Liver (tissue), 9 donors: Measurements from ENCODE around the gene DNAJC27. TPM values are rescaled to one million over a fixed set of nuclear protein-coding genes. Genes with fewer than 3 reads are reported as not detected.

ENCODE experiments used
- DNase-seq: peaks from one replicate; pipeline ENCODE4 v3.0.0-alpha.2; 2017; ENCODE audit warnings: low spot score
- H3K27ac ChIP-seq, 2 donors: one replicate each; pipeline ENCODE4 v1.7.0; 2013; ENCODE audit warnings: inconsistent platforms in 2 of 2, low read length in 2 of 2, control low read depth in 1 of 2, low read depth in 1 of 2, mild to moderate bottlenecking in 1 of 2
- H3K27me3 ChIP-seq, 4 donors: one replicate each; pipeline versions ENCODE4 v1.6.1 to v1.7.0; 2013; ENCODE audit warnings: low read length in 3 of 4, inconsistent platforms in 1 of 4, mild to moderate bottlenecking in 1 of 4, moderate library complexity in 1 of 4; ENCODE audit not compliant: control insufficient read depth in 4 of 4, insufficient read depth in 4 of 4
- H3K36me3 ChIP-seq, 4 donors: one replicate each; pipeline versions ENCODE4 v1.6.1 to v1.7.0; 2013; ENCODE audit warnings: low read length in 3 of 4, mild to moderate bottlenecking in 3 of 4, low read depth in 1 of 4, moderate library complexity in 1 of 4; ENCODE audit not compliant: control insufficient read depth in 4 of 4, insufficient read depth in 3 of 4
- H3K4me1 ChIP-seq, 4 donors: one replicate each; pipeline versions ENCODE4 v1.6.1 to v1.7.0; 2013; ENCODE audit warnings: low read length in 3 of 4, mild to moderate bottlenecking in 3 of 4, moderate library complexity in 1 of 4; ENCODE audit not compliant: control insufficient read depth in 4 of 4, insufficient read depth in 4 of 4
- H3K4me3 ChIP-seq, 3 donors: one replicate each; pipeline versions ENCODE4 v1.6.1 to v1.7.0; 2013; ENCODE audit warnings: low read length in 3 of 3, control low read depth in 1 of 3, low read depth in 1 of 3, mild to moderate bottlenecking in 1 of 3
- H3K9ac ChIP-seq, 2 donors: one replicate each; pipeline ENCODE4 v1.7.0; 2013; ENCODE audit warnings: low read length in 2 of 2, mild to moderate bottlenecking in 2 of 2, moderate library complexity in 2 of 2, control low read depth in 1 of 2, low read depth in 1 of 2
- H3K9me3 ChIP-seq, 4 donors: one replicate each; pipeline versions ENCODE4 v1.6.1 to v1.7.0; 2013; ENCODE audit warnings: low read length in 3 of 4; ENCODE audit not compliant: control insufficient read depth in 4 of 4
- ATF3 ChIP-seq: IDR thresholded peaks from 2 replicates; pipeline ENCODE4 v1.6.1; 2016; ENCODE audit warnings: antibody characterized with exemption
- EGR1 ChIP-seq, 2 donors: IDR thresholded peaks; 2 replicates each; pipeline ENCODE4 v1.6.1; 2016 to 2018; ENCODE audit warnings: antibody characterized with exemption in 2 of 2, low read depth in 2 of 2
- FOXA1 ChIP-seq: IDR thresholded peaks from 2 replicates; pipeline ENCODE4 v1.6.1; 2016; ENCODE audit warnings: antibody characterized with exemption
- GABPA ChIP-seq, 2 donors: IDR thresholded peaks in 1 of 2; conservative IDR thresholded peaks in 1 of 2; 2 replicates each; pipeline ENCODE4 v1.6.1; 2016; ENCODE audit warnings: antibody characterized with exemption in 2 of 2, mild to moderate bottlenecking in 1 of 2, moderate library complexity in 1 of 2
- HNF4A ChIP-seq, 2 donors: conservative IDR thresholded peaks; 2 replicates each; pipeline ENCODE4 v1.6.1; 2016; ENCODE audit warnings: antibody characterized with exemption in 2 of 2, mild to moderate bottlenecking in 2 of 2
- HNF4G ChIP-seq: IDR thresholded peaks from 2 replicates; pipeline ENCODE4 v1.6.1; 2016; ENCODE audit warnings: antibody characterized with exemption
- JUND ChIP-seq, 2 donors: IDR thresholded peaks; 2 replicates each; pipeline ENCODE4 v1.6.1; 2016; ENCODE audit warnings: antibody characterized with exemption in 2 of 2
- NR2F2 ChIP-seq: IDR thresholded peaks from 2 replicates; pipeline ENCODE4 v1.6.1; 2016; ENCODE audit warnings: antibody characterized with exemption
- RAD21 ChIP-seq, 2 donors: IDR thresholded peaks; 2 replicates each; pipeline ENCODE4 v1.6.1; 2016; ENCODE audit warnings: antibody characterized with exemption in 2 of 2, mild to moderate bottlenecking in 2 of 2
- RXRA ChIP-seq, 2 donors: IDR thresholded peaks; 2 replicates each; pipeline ENCODE4 v1.6.1; 2017 to 2018; ENCODE audit warnings: antibody characterized with exemption in 2 of 2, mild to moderate bottlenecking in 1 of 2
- SP1 ChIP-seq: IDR thresholded peaks from 2 replicates; pipeline ENCODE4 v1.6.1; 2018; ENCODE audit warnings: antibody characterized with exemption, mild to moderate bottlenecking
- TAF1 ChIP-seq: conservative IDR thresholded peaks from 2 replicates; pipeline ENCODE4 v1.6.1; 2016; ENCODE audit warnings: antibody characterized with exemption, mild to moderate bottlenecking
- YY1 ChIP-seq: IDR thresholded peaks from 2 replicates; pipeline ENCODE4 v1.6.1; 2016; ENCODE audit warnings: antibody characterized with exemption, mild to moderate bottlenecking
- WGBS: extraction: QIAGEN DNeasy Blood & Tissue Kit; methylation state at CpG from one replicate; pipeline ENCODE4 v1.1.7; 2013; 5-methylcytosine and 5-hydroxymethylcytosine counted together
- polyA plus RNA-seq, 2 donors: library from polyadenylated mRNA; stranded (reverse) in 1 of 2; unstranded in 1 of 2; fragments of 200-250 nt in 1 of 2; fragments of >200 nt in 1 of 2; fragmentation: Nextera tagmentation in 1 of 2; extraction: Ambion mirVana in 1 of 2; gene quantifications; one replicate each; pipeline versions ENCODE4 v1.2.1 to v1.2.3, GENCODE V29; 2013 to 2015
- total RNA-seq, 2 donors: library from RNA; depleted of rRNA; stranded (reverse); fragments of >200 nt; gene quantifications; one replicate each; pipeline ENCODE4 v1.2.3, GENCODE V29; 2014
- TF ChIP-seq, protein P1 (sequence below): fragments of 150-350 bp; IDR thresholded peaks from 2 replicates; pipeline ENCODE4 v1.5.1; 2017; ENCODE audit warnings: improper control_type of control experiment, low read depth, low read length; ENCODE audit not compliant: missing input control
- TF ChIP-seq, protein P2 (sequence below): IDR thresholded peaks from 2 replicates; pipeline ENCODE4 v1.6.1; 2016; ENCODE audit warnings: antibody characterized with exemption
- TF ChIP-seq, protein P3 (sequence below): IDR thresholded peaks from 2 replicates; pipeline ENCODE4 v1.6.1; 2016; ENCODE audit warnings: antibody characterized with exemption, mild to moderate bottlenecking
- donor health status: healthy.
- donor health status: healthy.
- donor health status: healthy.
- donor health status: healthy.
- donor health status: healthy.

DNAJC27 gene
- total and polyA plus RNA-seq, 4 donors: 0.95 to 5.1 (median 3.1) TPM

- TF ChIP-seq, protein P1, sequence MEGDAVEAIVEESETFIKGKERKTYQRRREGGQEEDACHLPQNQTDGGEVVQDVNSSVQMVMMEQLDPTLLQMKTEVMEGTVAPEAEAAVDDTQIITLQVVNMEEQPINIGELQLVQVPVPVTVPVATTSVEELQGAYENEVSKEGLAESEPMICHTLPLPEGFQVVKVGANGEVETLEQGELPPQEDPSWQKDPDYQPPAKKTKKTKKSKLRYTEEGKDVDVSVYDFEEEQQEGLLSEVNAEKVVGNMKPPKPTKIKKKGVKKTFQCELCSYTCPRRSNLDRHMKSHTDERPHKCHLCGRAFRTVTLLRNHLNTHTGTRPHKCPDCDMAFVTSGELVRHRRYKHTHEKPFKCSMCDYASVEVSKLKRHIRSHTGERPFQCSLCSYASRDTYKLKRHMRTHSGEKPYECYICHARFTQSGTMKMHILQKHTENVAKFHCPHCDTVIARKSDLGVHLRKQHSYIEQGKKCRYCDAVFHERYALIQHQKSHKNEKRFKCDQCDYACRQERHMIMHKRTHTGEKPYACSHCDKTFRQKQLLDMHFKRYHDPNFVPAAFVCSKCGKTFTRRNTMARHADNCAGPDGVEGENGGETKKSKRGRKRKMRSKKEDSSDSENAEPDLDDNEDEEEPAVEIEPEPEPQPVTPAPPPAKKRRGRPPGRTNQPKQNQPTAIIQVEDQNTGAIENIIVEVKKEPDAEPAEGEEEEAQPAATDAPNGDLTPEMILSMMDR: no peak
Observed at GRCh38 chr2:24922556-24922955, 49.2 kb downstream of the DNAJC27 start (continued).

DNA sequence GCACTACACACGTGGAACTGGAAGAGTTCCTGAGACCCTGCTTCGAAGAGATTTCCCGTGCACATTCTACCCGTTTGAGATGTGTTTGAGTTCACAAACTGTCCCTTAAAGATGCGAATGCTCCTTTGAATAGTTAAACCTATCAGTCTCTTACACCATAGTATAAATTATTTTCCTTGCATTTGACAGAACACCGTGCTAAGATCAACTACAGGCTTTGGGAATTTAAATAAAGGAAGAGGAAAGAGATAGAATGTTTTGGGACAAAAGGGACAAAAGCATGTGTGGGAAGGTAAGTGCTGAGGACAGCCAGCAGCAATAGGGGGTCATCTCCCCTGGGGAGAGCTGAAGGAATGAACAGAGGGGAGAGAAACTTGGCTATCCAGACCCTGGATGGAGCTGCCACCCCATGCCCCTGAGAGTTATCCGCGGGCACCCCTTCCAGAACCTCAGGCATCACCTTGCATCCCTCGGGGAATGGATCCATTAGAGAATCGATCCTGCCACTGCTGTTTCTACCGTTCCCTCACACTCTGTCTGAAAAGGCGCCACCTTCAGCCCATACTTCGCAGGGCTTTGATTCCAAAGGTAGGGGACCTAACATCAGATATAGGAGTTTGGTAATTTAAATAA, 50.8 kb downstream of the DNAJC27 start:
- Histone ChIP-seq H3K4me1 (peaks cover 0 to 13% (median 7%) of the 10 kb centered on the region in 4 donors), H3K9ac (no peak overlapping the region), H3K36me3 (no peaks in the 10 kb centered on the region), H3K9me3 (no peaks in the 10 kb centered on the region), H3K27me3 (peaks cover 0 to 5% (median 0%) of the 10 kb centered on the region in 4 donors), H3K27ac (no peak overlapping the region), H3K4me3 (peak overlapping the region in 2 of 3 donors; percentile 30 to 73)
- WGBS: 28% methylated on average over 13 of the region's 13 CpGs
- DNase-seq: no peak
- no peak for TF ChIP-seq TAF1
- TF ChIP-seq, protein P2, sequence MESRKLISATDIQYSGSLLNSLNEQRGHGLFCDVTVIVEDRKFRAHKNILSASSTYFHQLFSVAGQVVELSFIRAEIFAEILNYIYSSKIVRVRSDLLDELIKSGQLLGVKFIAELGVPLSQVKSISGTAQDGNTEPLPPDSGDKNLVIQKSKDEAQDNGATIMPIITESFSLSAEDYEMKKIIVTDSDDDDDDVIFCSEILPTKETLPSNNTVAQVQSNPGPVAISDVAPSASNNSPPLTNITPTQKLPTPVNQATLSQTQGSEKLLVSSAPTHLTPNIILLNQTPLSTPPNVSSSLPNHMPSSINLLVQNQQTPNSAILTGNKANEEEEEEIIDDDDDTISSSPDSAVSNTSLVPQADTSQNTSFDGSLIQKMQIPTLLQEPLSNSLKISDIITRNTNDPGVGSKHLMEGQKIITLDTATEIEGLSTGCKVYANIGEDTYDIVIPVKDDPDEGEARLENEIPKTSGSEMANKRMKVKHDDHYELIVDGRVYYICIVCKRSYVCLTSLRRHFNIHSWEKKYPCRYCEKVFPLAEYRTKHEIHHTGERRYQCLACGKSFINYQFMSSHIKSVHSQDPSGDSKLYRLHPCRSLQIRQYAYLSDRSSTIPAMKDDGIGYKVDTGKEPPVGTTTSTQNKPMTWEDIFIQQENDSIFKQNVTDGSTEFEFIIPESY: no peak
- TF ChIP-seq HNF4G: no peak
- TF ChIP-seq GABPA (IDR thresholded peaks at IDR 0.05 in 1 of 2, conservative IDR thresholded peaks at IDR 0.05 in 1 of 2): no peak
- no peak for TF ChIP-seq HNF4A (conservative IDR thresholded peaks at IDR 0.05)
- no peak for TF ChIP-seq RAD21 (IDR thresholded peaks at IDR 0.05)
- TF ChIP-seq EGR1 (IDR thresholded peaks at IDR 0.05; ENCODE audit: low read depth in 2 of 2): no peak
- TF ChIP-seq NR2F2: no peak
- no peak for TF ChIP-seq ATF3
- no peak for TF ChIP-seq FOXA1
- TF ChIP-seq JUND (IDR thresholded peaks at IDR 0.05): no peak
- TF ChIP-seq SP1: no peak
- no peak for TF ChIP-seq RXRA (IDR thresholded peaks at IDR 0.05)

DNA sequence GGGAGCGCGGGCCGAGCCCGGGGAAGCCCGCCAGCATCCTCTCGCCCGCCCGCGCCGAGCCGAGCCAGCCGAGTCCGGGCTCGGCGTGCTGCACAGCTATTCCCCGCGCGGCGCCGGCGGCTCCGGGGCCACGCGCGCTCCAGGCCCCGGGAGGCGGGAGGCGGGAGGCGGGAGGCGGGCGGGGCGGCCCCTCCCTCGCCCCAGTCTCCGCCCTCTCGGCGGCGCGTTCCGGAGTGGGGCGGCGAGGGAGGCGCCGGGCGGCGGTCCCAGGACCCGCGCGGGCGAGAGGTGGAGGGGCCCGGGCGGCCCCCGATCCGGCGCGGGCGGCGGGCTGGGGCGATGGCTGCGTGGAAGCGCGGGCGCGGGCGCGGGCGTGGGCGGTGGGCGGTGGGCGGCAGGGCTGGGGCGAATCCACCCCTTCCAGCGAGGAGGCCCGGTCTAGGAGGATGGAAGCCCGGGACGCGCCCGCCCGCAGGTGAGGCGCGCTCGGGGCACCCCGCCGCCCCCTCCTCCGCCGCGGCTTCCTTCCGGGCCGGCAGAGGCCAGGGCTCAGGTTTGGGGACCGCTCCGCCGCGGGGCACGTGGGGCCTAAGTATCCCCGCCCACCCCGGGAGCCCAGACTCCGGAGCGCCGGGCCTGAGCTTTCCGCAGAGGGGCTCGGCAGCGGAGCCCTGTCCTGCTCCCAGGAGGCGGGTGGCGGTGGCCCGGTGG, 51.5 kb downstream of the DNAJC27 start, which contains the start of gene ADCY3:
Gene ADCY3 (minus strand): TSS at position 140 of the 711 bp plus-strand sequence. CDS start 1,250 bp downstream, outside the sequence.
- peaks cover 0 to 13% (median 7%) of the 10 kb centered on the region in 4 donors for H3K4me1 ChIP-seq
- WGBS: 1% methylated on average over 103 of the region's 103 CpGs
- no peaks in the 10 kb centered on the region for H3K36me3 ChIP-seq
- TF ChIP-seq, protein P3, sequence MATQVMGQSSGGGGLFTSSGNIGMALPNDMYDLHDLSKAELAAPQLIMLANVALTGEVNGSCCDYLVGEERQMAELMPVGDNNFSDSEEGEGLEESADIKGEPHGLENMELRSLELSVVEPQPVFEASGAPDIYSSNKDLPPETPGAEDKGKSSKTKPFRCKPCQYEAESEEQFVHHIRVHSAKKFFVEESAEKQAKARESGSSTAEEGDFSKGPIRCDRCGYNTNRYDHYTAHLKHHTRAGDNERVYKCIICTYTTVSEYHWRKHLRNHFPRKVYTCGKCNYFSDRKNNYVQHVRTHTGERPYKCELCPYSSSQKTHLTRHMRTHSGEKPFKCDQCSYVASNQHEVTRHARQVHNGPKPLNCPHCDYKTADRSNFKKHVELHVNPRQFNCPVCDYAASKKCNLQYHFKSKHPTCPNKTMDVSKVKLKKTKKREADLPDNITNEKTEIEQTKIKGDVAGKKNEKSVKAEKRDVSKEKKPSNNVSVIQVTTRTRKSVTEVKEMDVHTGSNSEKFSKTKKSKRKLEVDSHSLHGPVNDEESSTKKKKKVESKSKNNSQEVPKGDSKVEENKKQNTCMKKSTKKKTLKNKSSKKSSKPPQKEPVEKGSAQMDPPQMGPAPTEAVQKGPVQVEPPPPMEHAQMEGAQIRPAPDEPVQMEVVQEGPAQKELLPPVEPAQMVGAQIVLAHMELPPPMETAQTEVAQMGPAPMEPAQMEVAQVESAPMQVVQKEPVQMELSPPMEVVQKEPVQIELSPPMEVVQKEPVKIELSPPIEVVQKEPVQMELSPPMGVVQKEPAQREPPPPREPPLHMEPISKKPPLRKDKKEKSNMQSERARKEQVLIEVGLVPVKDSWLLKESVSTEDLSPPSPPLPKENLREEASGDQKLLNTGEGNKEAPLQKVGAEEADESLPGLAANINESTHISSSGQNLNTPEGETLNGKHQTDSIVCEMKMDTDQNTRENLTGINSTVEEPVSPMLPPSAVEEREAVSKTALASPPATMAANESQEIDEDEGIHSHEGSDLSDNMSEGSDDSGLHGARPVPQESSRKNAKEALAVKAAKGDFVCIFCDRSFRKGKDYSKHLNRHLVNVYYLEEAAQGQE: no peak
- TF ChIP-seq YY1: no peak
- TF ChIP-seq RXRA (IDR thresholded peaks at IDR 0.05): no peak
- TF ChIP-seq, protein P2: no peak
- TF ChIP-seq JUND (IDR thresholded peaks at IDR 0.05): no peak
- no peak for TF ChIP-seq HNF4G
- H3K27me3 ChIP-seq: peaks cover 0 to 3% (median 0%) of the 10 kb centered on the region in 4 donors
- H3K4me3 ChIP-seq: peak within 1 kb of the TSS in 2 of 3 donors; percentile 35 to 73
- H3K27ac ChIP-seq: peak within 1 kb of the TSS in 1 of 2 donors; percentile 18
- H3K9me3 ChIP-seq: no peaks in the 10 kb centered on the region
- DNase-seq: peak; percentile 41
- H3K9ac ChIP-seq: no peak within 1 kb of the TSS
